Trophoblast cell (in vitro differentiated cells and primary cell): Measurements from ENCODE around the gene PSMD12.
"Not testable (repeated sequence)": the region's sequence is repeated elsewhere in the genome, so short reads cannot be mapped to it uniquely, and the experiment has no call there.

Experiments used
- DNase-seq, 2 donors: peaks; one replicate each; pipeline ENCODE4 v3.0.0-alpha.2; 2016
- H2AFZ ChIP-seq: 2 replicates; pipeline ENCODE4 v1.6.1; 2013; ENCODE audit warnings: low read length, moderate library complexity, mild to moderate bottlenecking; ENCODE audit not compliant: insufficient read depth, poor library complexity
- H2AK5ac ChIP-seq: 2 replicates; pipeline ENCODE4 v1.6.1; 2013; ENCODE audit warnings: mild to moderate bottlenecking, low read length
- H2BK120ac ChIP-seq: 2 replicates; pipeline ENCODE4 v1.6.1; 2013; ENCODE audit warnings: low read length, mild to moderate bottlenecking, moderate library complexity; ENCODE audit not compliant: insufficient read depth, poor library complexity
- H2BK12ac ChIP-seq: 2 replicates; pipeline ENCODE4 v1.6.1; 2013; ENCODE audit warnings: mild to moderate bottlenecking, low read length, moderate library complexity
- H2BK5ac ChIP-seq: 2 replicates; pipeline ENCODE4 v1.6.1; 2013; ENCODE audit warnings: low read length, low read depth, moderate library complexity, mild to moderate bottlenecking; ENCODE audit not compliant: poor library complexity
- H3K14ac ChIP-seq: 2 replicates; pipeline ENCODE4 v1.6.1; 2013; ENCODE audit warnings: mild to moderate bottlenecking, low read length
- H3K18ac ChIP-seq: 2 replicates; pipeline ENCODE4 v1.6.1; 2013; ENCODE audit warnings: mild to moderate bottlenecking, low read length
- H3K23ac ChIP-seq: 2 replicates; pipeline ENCODE4 v1.6.1; 2013; ENCODE audit warnings: low read length
- H3K27ac ChIP-seq: 2 replicates; pipeline ENCODE4 v1.5.1; 2013; ENCODE audit warnings: low read depth, mild to moderate bottlenecking, inconsistent platforms, low read length, moderate library complexity
- H3K27me3 ChIP-seq: 2 replicates; pipeline ENCODE4 v1.6.1; 2013; ENCODE audit warnings: inconsistent platforms, mild to moderate bottlenecking, low read length, moderate library complexity; ENCODE audit not compliant: insufficient read depth
- H3K36me3 ChIP-seq, 2 experiments: 1 replicate in 1 of 2; 2 replicates in 1 of 2; pipeline ENCODE4 v1.6.1; 2013; ENCODE audit warnings: low read length in 2 of 2, mild to moderate bottlenecking in 2 of 2, moderate library complexity in 1 of 2; ENCODE audit not compliant: insufficient read depth in 2 of 2, control insufficient read depth in 1 of 2
- H3K4ac ChIP-seq: 2 replicates; pipeline ENCODE4 v1.6.1; 2013; ENCODE audit warnings: low read depth, mild to moderate bottlenecking, low read length, moderate library complexity
- H3K4me1 ChIP-seq, 2 experiments: 1 replicate in 1 of 2; 2 replicates in 1 of 2; pipeline ENCODE4 v1.6.1; 2013; ENCODE audit warnings: low read length in 2 of 2, mild to moderate bottlenecking in 2 of 2, moderate library complexity in 1 of 2; ENCODE audit not compliant: insufficient read depth in 2 of 2, control insufficient read depth in 1 of 2
- H3K4me2 ChIP-seq: 2 replicates; pipeline ENCODE4 v1.6.1; 2013; ENCODE audit warnings: inconsistent platforms, mild to moderate bottlenecking, low read length, moderate library complexity
- H3K4me3 ChIP-seq: 2 replicates; pipeline ENCODE4 v1.5.1; 2013; ENCODE audit warnings: mild to moderate bottlenecking, low read depth, low read length, inconsistent platforms
- H3K79me1 ChIP-seq: one replicate; pipeline ENCODE4 v1.6.1; 2013; ENCODE audit warnings: low read length
- H3K79me2 ChIP-seq: 2 replicates; pipeline ENCODE4 v1.6.1; 2013; ENCODE audit warnings: low read length, mild to moderate bottlenecking; ENCODE audit not compliant: control insufficient read depth, insufficient read depth, poor library complexity
- H3K9ac ChIP-seq: 2 replicates; pipeline ENCODE4 v1.6.1; 2013; ENCODE audit warnings: mild to moderate bottlenecking, low read length
- H3K9me3 ChIP-seq: 2 replicates; pipeline ENCODE4 v1.6.1; 2013; ENCODE audit warnings: low read depth, mild to moderate bottlenecking, control low read depth, inconsistent platforms, low read length; ENCODE audit not compliant: insufficient read depth
- H4K12ac ChIP-seq: 2 replicates; pipeline ENCODE4 v1.6.1; 2013; ENCODE audit warnings: low read depth, mild to moderate bottlenecking, low read length, moderate library complexity
- H4K8ac ChIP-seq: 2 replicates; pipeline ENCODE4 v1.6.1; 2013; ENCODE audit warnings: low read depth, mild to moderate bottlenecking, low read length, moderate library complexity
- H4K91ac ChIP-seq: one replicate; pipeline ENCODE4 v1.6.1; 2013; ENCODE audit warnings: low read depth, mild to moderate bottlenecking, low read length, moderate library complexity
- WGBS: extraction: QIAGEN DNeasy Blood & Tissue Kit; methylation state at CpG from one replicate; pipeline ENCODE4 v1.1.7; 2013; ENCODE audit warnings: missing lambda C conversion rate; ENCODE audit not compliant: insufficient read length, insufficient coverage; ENCODE audit errors: extremely low coverage; 5-methylcytosine and 5-hydroxymethylcytosine counted together

The PSMD12 gene

DNA sequence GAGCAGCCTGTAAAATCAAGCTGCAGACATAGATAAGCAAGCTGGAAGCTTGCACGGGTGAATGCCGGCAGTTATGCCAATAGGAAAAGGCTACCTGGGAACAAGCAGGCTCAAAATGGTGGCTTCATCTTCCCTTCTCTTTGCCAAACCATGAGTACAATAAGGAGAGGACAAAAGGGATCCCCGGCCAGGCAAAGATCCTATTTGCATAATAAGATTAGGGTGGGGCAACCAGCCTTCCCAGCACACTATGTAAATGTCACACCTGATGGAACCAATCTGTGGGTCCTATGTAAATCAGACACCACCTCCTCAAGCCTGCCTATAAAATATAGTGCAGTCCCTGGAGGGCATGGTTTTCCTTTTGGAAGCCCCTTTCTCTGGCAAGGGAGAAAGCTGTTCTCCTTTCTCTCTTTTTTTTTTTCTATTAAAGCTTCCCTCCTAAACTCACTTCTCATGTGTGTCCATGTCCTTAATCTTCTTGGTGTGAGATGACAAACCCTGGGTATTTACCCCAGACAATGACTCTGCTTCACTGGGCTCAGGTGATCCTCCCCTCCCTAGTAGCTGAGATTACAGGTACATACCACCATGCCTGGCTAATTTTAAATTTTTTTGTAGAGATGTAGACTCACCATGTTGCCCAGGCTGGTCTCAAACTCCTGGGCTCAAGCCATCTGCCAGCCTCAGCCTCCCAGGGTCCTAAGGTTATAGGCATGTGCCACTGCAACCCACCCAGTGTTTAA is 44.2 kb downstream of the PSMD12 start:
- Histone ChIP-seq H3K4me2 (no peak overlapping the region), H4K8ac (no peak overlapping the region), H4K12ac (no peak overlapping the region), H3K23ac (no peak overlapping the region), H3K27me3 (no peaks in the 10 kb centered on the region), H2AK5ac (no peak overlapping the region), H2BK5ac (no peak overlapping the region), H3K4me1 (no peaks in the 10 kb centered on the region), H3K27ac (no peak overlapping the region), H3K9me3 (no peaks in the 10 kb centered on the region), H3K79me1 (no peaks in the 10 kb centered on the region), H2BK120ac (no peak overlapping the region), H3K4me3 (no peak overlapping the region), H3K9ac (no peak overlapping the region), H2AFZ (no peak overlapping the region), H3K36me3 (no peaks in the 10 kb centered on the region), H3K18ac (no peak overlapping the region), H2BK12ac (no peak overlapping the region), H3K14ac (no peak overlapping the region), H3K4ac (no peak overlapping the region), H3K79me2 (no peaks in the 10 kb centered on the region), H4K91ac (no peak overlapping the region)
- no CpG with 5 or more reads among the region's 3 CpGs for WGBS
- DNase-seq = no peak

DNA sequence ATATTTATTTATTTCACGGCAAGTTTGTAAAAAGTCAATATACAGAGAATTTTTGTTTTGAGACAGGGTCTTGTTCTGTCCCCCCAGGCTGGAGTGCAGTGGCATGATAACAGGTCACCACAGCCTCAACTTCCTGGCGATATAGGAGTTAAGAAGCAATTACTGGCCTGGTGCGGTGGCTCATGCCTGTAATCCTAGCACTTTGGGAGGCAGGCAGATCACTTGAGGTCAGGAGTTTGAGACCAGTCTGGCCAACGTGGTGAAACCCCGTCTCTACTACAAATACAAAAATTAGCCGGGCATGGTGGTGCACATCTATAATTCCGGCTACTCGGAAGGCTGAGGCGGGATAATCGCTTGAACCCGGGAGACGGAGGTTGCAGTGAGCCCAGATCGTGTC is 44.9 kb downstream of the PSMD12 start:
- H2BK12ac ChIP-seq, H3K36me3 ChIP-seq, H2AFZ ChIP-seq, H3K14ac ChIP-seq, H3K9me3 ChIP-seq, H3K18ac ChIP-seq, H3K23ac ChIP-seq, H3K79me2 ChIP-seq, H2BK5ac ChIP-seq, H4K8ac ChIP-seq, H3K79me1 ChIP-seq, H2AK5ac ChIP-seq, H3K27ac ChIP-seq, H3K4me3 ChIP-seq, H3K4ac ChIP-seq, H4K12ac ChIP-seq, H3K4me2 ChIP-seq, H3K27me3 ChIP-seq, H2BK120ac ChIP-seq, DNase-seq, H4K91ac ChIP-seq, H3K4me1 ChIP-seq, H3K9ac ChIP-seq: not testable (repeated sequence)
- WGBS = no CpG with 5 or more reads among the region's 13 CpGs

- no peaks in the 10 kb centered on the region for H3K79me1 ChIP-seq
- no peak overlapping the region for H2AK5ac ChIP-seq
- H2BK12ac ChIP-seq = no peak overlapping the region
- no peaks in the 10 kb centered on the region for H3K4me1 ChIP-seq
- H3K23ac ChIP-seq = no peak overlapping the region
- no peak overlapping the region for H2BK120ac ChIP-seq
- no peak overlapping the region for H4K12ac ChIP-seq
- no peak overlapping the region for H3K4me3 ChIP-seq
- WGBS = no CpG with 5 or more reads among the region's 5 CpGs
- H3K36me3 ChIP-seq = no peaks in the 10 kb centered on the region
- no peak overlapping the region for H3K18ac ChIP-seq
- no peaks in the 10 kb centered on the region for H3K27me3 ChIP-seq
- H3K9me3 ChIP-seq = no peaks in the 10 kb centered on the region
- no peak for DNase-seq
- no peak overlapping the region for H3K14ac ChIP-seq
- no peak overlapping the region for H3K9ac ChIP-seq
- no peak overlapping the region for H4K8ac ChIP-seq
- no peak overlapping the region for H3K4me2 ChIP-seq
- no peak overlapping the region for H2AFZ ChIP-seq
- H4K91ac ChIP-seq = no peak overlapping the region
- H3K4ac ChIP-seq = no peak overlapping the region
- no peak overlapping the region for H2BK5ac ChIP-seq
- no peaks in the 10 kb centered on the region for H3K79me2 ChIP-seq
- H3K27ac ChIP-seq = no peak overlapping the region
Measured at GRCh38 chr17:67316781-67317180, 49.6 kb downstream of the PSMD12 start.

- H3K79me2 ChIP-seq = no peaks in the 10 kb centered on the region
- no peak overlapping the region for H2BK5ac ChIP-seq
- no peak overlapping the region for H3K4me3 ChIP-seq
- no peak overlapping the region for H4K8ac ChIP-seq
- no peak overlapping the region for H4K91ac ChIP-seq
- H2AFZ ChIP-seq = no peak overlapping the region
- no peaks in the 10 kb centered on the region for H3K4me1 ChIP-seq
- no peak overlapping the region for H3K27ac ChIP-seq
- no peak overlapping the region for H3K9ac ChIP-seq
- no peak overlapping the region for H3K18ac ChIP-seq
- no peak overlapping the region for H3K14ac ChIP-seq
- no peak overlapping the region for H2AK5ac ChIP-seq
- no peaks in the 10 kb centered on the region for H3K36me3 ChIP-seq
- no peak overlapping the region for H3K4ac ChIP-seq
- no peaks in the 10 kb centered on the region for H3K9me3 ChIP-seq
- H3K23ac ChIP-seq = no peak overlapping the region
- H3K27me3 ChIP-seq = no peaks in the 10 kb centered on the region
- no peak for DNase-seq
- no peak overlapping the region for H2BK12ac ChIP-seq
- no peaks in the 10 kb centered on the region for H3K79me1 ChIP-seq
- H4K12ac ChIP-seq = no peak overlapping the region
- no peak overlapping the region for H2BK120ac ChIP-seq
- no peak overlapping the region for H3K4me2 ChIP-seq
Measured at GRCh38 chr17:67315865-67316264, 50.5 kb downstream of the PSMD12 start.
